NT2/D1 (cell line): Measurements from ENCODE around the gene UBE2C.

Experiments
- DNase-seq: peaks from one replicate; pipeline ENCODE4 v3.0.0-alpha.2; 2011; ENCODE audit warnings: low read depth, low spot score
- H3K27me3 ChIP-seq: 2 replicates; pipeline ENCODE4 v1.6.0; 2011; ENCODE audit warnings: mild to moderate bottlenecking; ENCODE audit not compliant: insufficient read length, insufficient read depth
- H3K36me3 ChIP-seq: 2 replicates; pipeline ENCODE4 v1.6.1; 2011; ENCODE audit warnings: mild to moderate bottlenecking, low read length, mixed read lengths; ENCODE audit not compliant: insufficient read depth, insufficient read length
- H3K4me1 ChIP-seq: 2 replicates; pipeline ENCODE4 v1.5.1; 2011; ENCODE audit not compliant: insufficient read depth, insufficient read length
- H3K4me3 ChIP-seq: 2 replicates; pipeline ENCODE4 v1.5.1; 2011; ENCODE audit warnings: low read depth; ENCODE audit not compliant: insufficient read length
- H3K9ac ChIP-seq: 2 replicates; pipeline ENCODE4 v1.6.0; 2011; ENCODE audit warnings: low read depth; ENCODE audit not compliant: insufficient read length
- H3K9me3 ChIP-seq: 2 replicates; pipeline ENCODE4 v1.5.1; 2011; ENCODE audit warnings: mild to moderate bottlenecking, low read length; ENCODE audit not compliant: insufficient read depth
- SUZ12 ChIP-seq: IDR thresholded peaks from 2 replicates; pipeline ENCODE4 v1.6.1; 2011; ENCODE audit not compliant: insufficient read length, insufficient read depth; ENCODE audit errors: extremely low read depth
- YY1 ChIP-seq: IDR thresholded peaks from 2 replicates; pipeline ENCODE4 v1.6.1; 2011; ENCODE audit not compliant: insufficient read length, insufficient read depth
- ZNF274 ChIP-seq: IDR thresholded peaks from 2 replicates; pipeline ENCODE4 v1.6.1; 2011; ENCODE audit warnings: mild to moderate bottlenecking, low read depth, low read length

Gene UBE2C

DNA sequence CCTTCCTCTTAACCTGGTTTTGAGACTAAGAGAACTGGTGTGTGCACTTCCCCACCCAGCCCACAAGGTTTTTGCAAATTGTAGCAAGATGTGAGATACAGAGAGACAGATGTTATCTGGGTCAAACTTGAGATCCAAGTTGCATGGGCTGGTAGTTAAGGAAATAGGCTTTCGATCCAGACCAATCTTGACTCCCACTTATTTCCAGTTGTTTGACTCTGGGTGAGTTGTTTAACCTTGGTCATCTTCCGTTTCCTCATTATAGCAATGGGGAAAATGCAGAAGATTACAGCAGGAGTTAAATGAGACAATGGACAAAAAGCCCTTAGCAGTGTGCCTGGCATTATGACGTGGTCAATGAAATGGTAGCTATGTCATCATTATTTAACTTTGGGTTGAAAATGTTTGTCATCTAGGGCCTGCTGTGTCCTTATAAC is 22.9 kb downstream of the UBE2C start:
- Histone ChIP-seq H3K9ac (no peak overlapping the region), H3K36me3 (peaks cover 13% of the 10 kb centered on the region), H3K27me3 (no peaks in the 10 kb centered on the region), H3K9me3 (no peaks in the 10 kb centered on the region), H3K4me3 (no peak overlapping the region), H3K4me1 (peaks cover 11% of the 10 kb centered on the region)
- no peak for TF ChIP-seq YY1
- DNase-seq: no peak

DNA sequence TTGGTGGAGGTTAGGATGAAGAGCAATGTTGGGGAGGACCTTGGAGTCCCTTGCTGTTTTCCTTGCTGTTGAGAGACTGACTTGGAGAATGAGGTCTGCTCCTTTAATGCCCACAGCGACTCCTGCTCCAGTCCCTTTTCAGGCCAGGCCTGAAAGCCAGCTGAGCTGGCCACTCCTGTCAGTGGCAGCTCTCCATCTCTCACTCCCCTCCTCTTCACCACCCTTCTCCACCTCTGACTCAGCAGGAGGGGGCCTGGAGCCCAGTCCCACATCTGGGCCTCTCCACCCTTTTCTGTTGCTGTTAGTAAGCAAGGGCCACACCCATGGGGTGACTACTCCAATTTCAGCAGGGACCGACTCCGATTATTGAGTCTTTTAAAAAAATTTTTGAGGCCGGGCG is 23.4 kb downstream of the UBE2C start:
- H3K36me3 ChIP-seq: peaks cover 18% of the 10 kb centered on the region
- H3K4me3 ChIP-seq: no peak overlapping the region
- H3K27me3 ChIP-seq: no peaks in the 10 kb centered on the region
- no peaks in the 10 kb centered on the region for H3K9me3 ChIP-seq
- H3K4me1 ChIP-seq: peaks cover 11% of the 10 kb centered on the region
- TF ChIP-seq YY1 (no peak), SUZ12 (no peak), ZNF274 (no peak)
- H3K9ac ChIP-seq: no peak overlapping the region
- DNase-seq: no peak

GRCh38 chr20:45836841-45837240 is 24.4 kb downstream of the UBE2C start:
- no peak overlapping the region for H3K4me3 ChIP-seq
- peaks cover 28% of the 10 kb centered on the region for H3K36me3 ChIP-seq
- H3K4me1 ChIP-seq: peaks cover 11% of the 10 kb centered on the region
- TF ChIP-seq ZNF274 (no peak), YY1 (no peak), SUZ12 (no peak)
- H3K9ac ChIP-seq: no peak overlapping the region
- no peaks in the 10 kb centered on the region for H3K27me3 ChIP-seq
- no peak for DNase-seq
- H3K9me3 ChIP-seq: no peaks in the 10 kb centered on the region

- Histone ChIP-seq H3K4me3 (no peak overlapping the region), H3K36me3 (peaks cover 54% of the 10 kb centered on the region), H3K9ac (no peak overlapping the region), H3K4me1 (no peaks in the 10 kb centered on the region), H3K9me3 (no peaks in the 10 kb centered on the region), H3K27me3 (no peaks in the 10 kb centered on the region)
- DNase-seq: no peak
- no peak for TF ChIP-seq SUZ12
- no peak for TF ChIP-seq YY1
- TF ChIP-seq ZNF274: no peak
These were observed 28.3 kb downstream of the UBE2C start for GRCh38 chr20:45840700-45841198.

- H3K9me3 ChIP-seq: no peaks in the 10 kb centered on the region
- no peaks in the 10 kb centered on the region for H3K27me3 ChIP-seq
- TF ChIP-seq SUZ12 (no peak), YY1 (no peak), ZNF274 (no peak)
- no peak for DNase-seq
- H3K4me1 ChIP-seq: no peaks in the 10 kb centered on the region
- H3K4me3 ChIP-seq: no peak overlapping the region
- peaks cover 58% of the 10 kb centered on the region for H3K36me3 ChIP-seq
- no peak overlapping the region for H3K9ac ChIP-seq
These were observed 29.1 kb downstream of the UBE2C start for GRCh38 chr20:45841407-45842129.

GRCh38 chr20:45842169-45842812 is 29.8 kb downstream of the UBE2C start:
- no peak for DNase-seq
- Histone ChIP-seq H3K27me3 (no peaks in the 10 kb centered on the region), H3K4me1 (no peaks in the 10 kb centered on the region), H3K9ac (no peak overlapping the region), H3K36me3 (peaks cover 60% of the 10 kb centered on the region), H3K4me3 (no peak overlapping the region), H3K9me3 (no peaks in the 10 kb centered on the region)
- no peak for TF ChIP-seq ZNF274

DNA sequence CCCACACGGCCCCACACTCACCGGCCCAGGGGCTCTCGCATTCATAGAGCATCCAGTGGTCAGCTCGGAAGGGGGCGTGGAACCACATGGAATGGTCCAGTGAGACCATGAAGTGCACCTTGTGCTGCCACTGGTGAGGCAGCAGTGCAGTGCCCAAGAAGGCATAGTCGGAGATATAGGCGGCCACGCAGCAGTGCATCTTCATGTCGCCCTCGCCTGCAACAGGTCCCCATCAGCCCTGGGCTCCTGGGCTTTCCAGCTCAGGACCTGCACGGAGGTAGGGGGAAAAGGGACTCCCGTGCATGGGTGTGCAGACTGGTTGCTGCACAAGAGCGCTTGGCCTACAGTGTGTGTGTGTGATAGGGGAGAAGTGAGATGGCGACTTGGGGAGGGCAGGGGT is 31.1 kb downstream of the UBE2C start:
- Histone ChIP-seq H3K4me3 (no peak overlapping the region), H3K36me3 (peaks cover 67% of the 10 kb centered on the region), H3K9me3 (no peaks in the 10 kb centered on the region), H3K27me3 (no peaks in the 10 kb centered on the region), H3K4me1 (no peaks in the 10 kb centered on the region), H3K9ac (no peak overlapping the region)
- no peak for DNase-seq
- TF ChIP-seq YY1 (no peak), ZNF274 (no peak), SUZ12 (no peak)
